Mesenchymal stem cell (in vitro differentiated cells and primary cell): ENCODE results near the gene ENPP7.
A peak's percentile ranks its signal among the peaks of the same experiment; 100 is the strongest.

Experiments
- DNase-seq: peaks from one replicate; pipeline ENCODE4 v3.0.0-alpha.2; 2013
- H2AFZ ChIP-seq: one replicate; pipeline ENCODE4 v1.6.1; 2013; ENCODE audit warnings: low read depth, mild to moderate bottlenecking, control low read depth, inconsistent platforms, low read length, moderate library complexity
- H2AK5ac ChIP-seq: 2 replicates; pipeline ENCODE4 v1.6.1; 2013; ENCODE audit warnings: low read length, moderate library complexity, mild to moderate bottlenecking, inconsistent platforms; ENCODE audit not compliant: severe bottlenecking
- H2BK120ac ChIP-seq: one replicate; pipeline ENCODE4 v1.6.1; 2013; ENCODE audit warnings: low read depth, mild to moderate bottlenecking, inconsistent platforms, low read length, moderate library complexity
- H2BK12ac ChIP-seq, 2 experiments: one replicate each; pipeline ENCODE4 v1.6.1; 2013; ENCODE audit warnings: inconsistent platforms in 2 of 2, low read length in 2 of 2, mild to moderate bottlenecking in 2 of 2, moderate library complexity in 2 of 2, control low read depth in 1 of 2
- H2BK15ac ChIP-seq: one replicate; pipeline ENCODE4 v1.6.1; 2013; ENCODE audit warnings: mild to moderate bottlenecking, low read depth, inconsistent platforms; ENCODE audit not compliant: poor library complexity, severe bottlenecking
- H2BK5ac ChIP-seq: 2 replicates; pipeline ENCODE4 v1.6.1; 2013; ENCODE audit warnings: low read depth, mild to moderate bottlenecking, low read length, control low read depth, inconsistent platforms; ENCODE audit not compliant: poor library complexity, severe bottlenecking
- H3K14ac ChIP-seq, 2 experiments: one replicate each; pipeline ENCODE4 v1.6.1; 2013; ENCODE audit warnings: inconsistent platforms in 2 of 2, low read length in 2 of 2, control low read depth in 1 of 2, mild to moderate bottlenecking in 1 of 2, moderate library complexity in 1 of 2
- H3K18ac ChIP-seq, 2 experiments: one replicate each; pipeline ENCODE4 v1.6.1; 2013; ENCODE audit warnings: inconsistent platforms in 2 of 2, low read length in 2 of 2, control low read depth in 1 of 2, low read depth in 1 of 2, mild to moderate bottlenecking in 1 of 2
- H3K23ac ChIP-seq, 2 experiments: one replicate each; pipeline ENCODE4 v1.6.1; 2013; ENCODE audit warnings: inconsistent platforms in 2 of 2, low read length in 2 of 2, mild to moderate bottlenecking in 2 of 2, moderate library complexity in 2 of 2, control low read depth in 1 of 2
- H3K27ac ChIP-seq: 2 replicates; pipeline ENCODE4 v1.5.1; 2013; ENCODE audit warnings: mild to moderate bottlenecking, moderate library complexity, low read length, control low read depth, inconsistent platforms; ENCODE audit not compliant: poor library complexity, severe bottlenecking
- H3K27me3 ChIP-seq, 2 experiments: 2 replicates each; pipeline versions ENCODE4 v1.6.1 to v1.7.0; 2013; ENCODE audit warnings: low read length in 2 of 2, mild to moderate bottlenecking in 2 of 2, moderate library complexity in 2 of 2, control low read depth in 1 of 2, inconsistent platforms in 1 of 2; ENCODE audit not compliant: control insufficient read depth in 1 of 2, insufficient read depth in 1 of 2
- H3K36me3 ChIP-seq, 2 experiments: 2 replicates each; pipeline versions ENCODE4 v1.6.1 to v1.7.0; 2013; ENCODE audit warnings: low read length in 2 of 2, control low read depth in 1 of 2, inconsistent platforms in 1 of 2, low read depth in 1 of 2, mild to moderate bottlenecking in 1 of 2; ENCODE audit not compliant: insufficient read depth in 2 of 2, control insufficient read depth in 1 of 2
- H3K4ac ChIP-seq, 2 experiments: one replicate each; pipeline ENCODE4 v1.6.1; 2013; ENCODE audit warnings: inconsistent platforms in 2 of 2, low read length in 2 of 2, mild to moderate bottlenecking in 2 of 2, moderate library complexity in 2 of 2, control low read depth in 1 of 2, low read depth in 1 of 2
- H3K4me1 ChIP-seq: 2 replicates; pipeline ENCODE4 v1.6.1; 2013; ENCODE audit warnings: low read depth, low read length, control low read depth; ENCODE audit not compliant: control insufficient read depth, insufficient read depth
- H3K4me2 ChIP-seq: 2 replicates; pipeline ENCODE4 v1.6.1; 2013; ENCODE audit warnings: low read length, mild to moderate bottlenecking, inconsistent platforms; ENCODE audit not compliant: poor library complexity, severe bottlenecking
- H3K4me3 ChIP-seq, 2 experiments: 2 replicates each; pipeline versions ENCODE4 v1.5.1 to v1.7.0; 2013; ENCODE audit warnings: low read length in 2 of 2, mild to moderate bottlenecking in 2 of 2, control low read depth in 1 of 2, low read depth in 1 of 2; ENCODE audit not compliant: insufficient read depth in 1 of 2
- H3K79me1 ChIP-seq: replicated peaks from 2 replicates; pipeline ENCODE4 v1.6.1; 2013; ENCODE audit warnings: mild to moderate bottlenecking, control low read depth, low read length, inconsistent platforms; ENCODE audit not compliant: poor library complexity, severe bottlenecking
- H3K9ac ChIP-seq: 2 replicates; pipeline ENCODE4 v1.7.0; 2013; ENCODE audit warnings: mild to moderate bottlenecking, low read length, moderate library complexity
- H3K9me3 ChIP-seq: 2 replicates; pipeline ENCODE4 v1.7.0; 2013; ENCODE audit warnings: mild to moderate bottlenecking, low read length; ENCODE audit not compliant: control insufficient read depth
- H4K8ac ChIP-seq: one replicate; pipeline ENCODE4 v1.6.1; 2013; ENCODE audit warnings: inconsistent platforms, mild to moderate bottlenecking, low read length, moderate library complexity
- H4K91ac ChIP-seq: one replicate; pipeline ENCODE4 v1.6.1; 2013; ENCODE audit warnings: mild to moderate bottlenecking, low read length, inconsistent platforms
- WGBS: methylation state at CpG from one replicate; pipeline ENCODE4 v1.1.7; 2013; ENCODE audit warnings: mixed read lengths; 5-methylcytosine and 5-hydroxymethylcytosine counted together

The ENPP7 gene

DNA sequence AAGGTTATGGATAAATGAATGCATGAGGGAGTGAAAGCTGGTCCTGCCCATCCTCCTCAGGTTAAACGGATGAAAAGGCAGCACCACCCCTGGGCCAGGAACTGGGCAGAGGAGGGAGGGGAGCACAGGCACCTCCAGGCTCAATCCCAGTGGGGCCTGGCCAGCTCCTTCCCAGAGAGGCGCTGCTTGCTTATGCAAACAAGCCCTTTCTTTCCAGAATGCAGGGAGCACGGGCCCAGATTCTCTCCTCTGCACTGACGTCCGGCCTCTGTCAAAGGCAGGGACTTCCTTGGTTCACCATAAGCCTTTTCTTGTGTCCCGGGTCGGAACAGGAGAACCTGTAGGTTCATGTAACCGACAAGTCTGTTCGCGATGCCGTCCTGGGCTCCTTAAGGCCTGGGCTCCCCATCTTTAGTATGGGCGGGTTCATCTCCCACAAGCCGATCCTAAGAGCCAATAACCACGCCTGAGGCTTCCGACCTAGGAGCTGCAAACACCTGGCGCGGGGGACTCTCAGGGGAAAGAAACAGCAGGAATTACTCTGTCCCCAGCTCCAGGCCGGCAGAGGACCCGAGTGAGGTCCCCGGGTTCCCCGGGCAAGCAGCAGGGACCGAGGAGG lies 16.3 kb downstream of the ENPP7 start:
- Histone ChIP-seq H3K4me1 (peaks cover 21% of the 10 kb centered on the region), H3K4me2 (no peak overlapping the region), H3K27me3 (peaks cover 71 to 87% of the 10 kb centered on the region in 2 experiments), H2AK5ac (no peak overlapping the region), H2BK5ac (no peak overlapping the region), H4K8ac (no peak overlapping the region), H2BK120ac (no peak overlapping the region), H3K9ac (no peak overlapping the region), H2BK15ac (no peak overlapping the region), H3K79me1 (no peaks in the 10 kb centered on the region), H3K27ac (no peak overlapping the region), H2BK12ac (no peak overlapping the region), H3K18ac (no peak overlapping the region), H2AFZ (no peak overlapping the region), H3K9me3 (no peaks in the 10 kb centered on the region), H3K4ac (no peak overlapping the region), H3K4me3 (no peak overlapping the region), H3K14ac (no peak overlapping the region), H3K36me3 (no peaks in the 10 kb centered on the region), H3K23ac (no peak overlapping the region), H4K91ac (no peak overlapping the region)
- no peak for DNase-seq
- WGBS = 12% methylated on average over 22 of the region's 22 CpGs

GRCh38 chr17:79747508-79748294 lies 17.0 kb downstream of the ENPP7 start:
- Histone ChIP-seq H3K9me3 (no peaks in the 10 kb centered on the region), H2AK5ac (no peak overlapping the region), H2BK15ac (peak overlapping the region; percentile 40), H3K27me3 (peaks cover 68 to 84% of the 10 kb centered on the region in 2 experiments), H2BK12ac (no peak overlapping the region), H4K8ac (no peak overlapping the region), H3K23ac (peak overlapping the region in 1 of 2 experiments; percentile 71), H3K27ac (no peak overlapping the region), H3K36me3 (no peaks in the 10 kb centered on the region), H3K4me1 (peaks cover 14% of the 10 kb centered on the region), H2BK120ac (no peak overlapping the region), H3K4ac (no peak overlapping the region), H3K79me1 (no peaks in the 10 kb centered on the region), H3K4me3 (no peak overlapping the region), H2BK5ac (no peak overlapping the region), H3K14ac (no peak overlapping the region), H3K4me2 (no peak overlapping the region), H4K91ac (peak overlapping the region; percentile 43), H2AFZ (no peak overlapping the region), H3K18ac (no peak overlapping the region), H3K9ac (no peak overlapping the region)
- DNase-seq = no peak
- 8% methylated on average over 52 of the region's 74 CpGs for WGBS

DNA sequence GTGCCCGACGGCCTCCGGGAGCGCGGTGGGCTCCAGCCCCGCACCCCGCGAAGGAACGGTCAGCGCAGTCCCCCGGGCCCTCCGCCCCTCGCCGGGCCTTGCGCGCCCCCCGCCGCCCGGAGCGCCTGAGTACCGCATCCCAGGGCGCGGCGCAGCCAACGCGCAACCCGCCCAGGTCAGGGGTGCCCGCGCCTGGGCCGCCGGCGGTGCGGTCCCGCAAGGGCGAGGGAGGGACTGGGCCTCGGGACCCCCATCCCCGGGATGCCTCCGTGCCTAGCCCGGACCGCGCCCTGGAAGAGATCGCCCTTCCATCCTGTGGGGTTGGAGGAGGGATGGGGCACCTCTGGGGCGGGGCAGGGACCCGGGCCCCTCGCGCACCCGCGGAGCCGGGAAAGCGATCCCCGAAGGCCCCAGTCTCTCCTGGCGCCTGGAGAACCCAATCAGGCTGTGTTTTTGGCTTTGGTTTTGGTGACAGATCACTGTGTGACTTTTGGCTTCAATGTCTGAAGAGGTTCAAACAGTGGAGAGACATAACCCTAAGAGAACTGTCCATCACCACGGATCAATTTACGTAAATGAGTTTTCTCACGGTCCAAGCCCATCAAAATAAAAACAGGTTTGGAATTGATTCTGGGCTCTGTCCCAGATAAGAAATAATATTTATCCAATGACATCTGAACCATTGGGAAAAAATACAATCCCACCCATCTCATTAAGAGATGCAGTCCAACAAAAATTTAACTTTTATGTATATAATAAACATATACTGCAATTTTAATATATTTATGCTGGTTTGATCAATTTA lies 17.8 kb downstream of the ENPP7 start:
- H2BK15ac ChIP-seq = peak overlapping the region; percentile 40
- no peak overlapping the region for H2AK5ac ChIP-seq
- WGBS = 9% methylated on average over 52 of the region's 55 CpGs
- no peak overlapping the region for H3K4me2 ChIP-seq
- no peak overlapping the region for H2BK12ac ChIP-seq
- H3K4ac ChIP-seq = no peak overlapping the region
- DNase-seq = no peak
- no peak overlapping the region for H3K9ac ChIP-seq
- peaks cover 63 to 80% of the 10 kb centered on the region in 2 experiments for H3K27me3 ChIP-seq
- H3K18ac ChIP-seq = no peak overlapping the region
- H2BK120ac ChIP-seq = peak overlapping the region; percentile 49
- no peak overlapping the region for H3K4me3 ChIP-seq
- H4K8ac ChIP-seq = no peak overlapping the region
- H3K14ac ChIP-seq = no peak overlapping the region
- no peaks in the 10 kb centered on the region for H3K36me3 ChIP-seq
- no peak overlapping the region for H3K23ac ChIP-seq
- H2AFZ ChIP-seq = no peak overlapping the region
- H3K79me1 ChIP-seq = no peaks in the 10 kb centered on the region
- H4K91ac ChIP-seq = no peak overlapping the region
- H3K4me1 ChIP-seq = peaks cover 14% of the 10 kb centered on the region
- no peak overlapping the region for H2BK5ac ChIP-seq
- no peak overlapping the region for H3K27ac ChIP-seq
- H3K9me3 ChIP-seq = no peaks in the 10 kb centered on the region
